ENCODE results near the gene IGHMBP2.

The IGHMBP2 gene

DNA sequence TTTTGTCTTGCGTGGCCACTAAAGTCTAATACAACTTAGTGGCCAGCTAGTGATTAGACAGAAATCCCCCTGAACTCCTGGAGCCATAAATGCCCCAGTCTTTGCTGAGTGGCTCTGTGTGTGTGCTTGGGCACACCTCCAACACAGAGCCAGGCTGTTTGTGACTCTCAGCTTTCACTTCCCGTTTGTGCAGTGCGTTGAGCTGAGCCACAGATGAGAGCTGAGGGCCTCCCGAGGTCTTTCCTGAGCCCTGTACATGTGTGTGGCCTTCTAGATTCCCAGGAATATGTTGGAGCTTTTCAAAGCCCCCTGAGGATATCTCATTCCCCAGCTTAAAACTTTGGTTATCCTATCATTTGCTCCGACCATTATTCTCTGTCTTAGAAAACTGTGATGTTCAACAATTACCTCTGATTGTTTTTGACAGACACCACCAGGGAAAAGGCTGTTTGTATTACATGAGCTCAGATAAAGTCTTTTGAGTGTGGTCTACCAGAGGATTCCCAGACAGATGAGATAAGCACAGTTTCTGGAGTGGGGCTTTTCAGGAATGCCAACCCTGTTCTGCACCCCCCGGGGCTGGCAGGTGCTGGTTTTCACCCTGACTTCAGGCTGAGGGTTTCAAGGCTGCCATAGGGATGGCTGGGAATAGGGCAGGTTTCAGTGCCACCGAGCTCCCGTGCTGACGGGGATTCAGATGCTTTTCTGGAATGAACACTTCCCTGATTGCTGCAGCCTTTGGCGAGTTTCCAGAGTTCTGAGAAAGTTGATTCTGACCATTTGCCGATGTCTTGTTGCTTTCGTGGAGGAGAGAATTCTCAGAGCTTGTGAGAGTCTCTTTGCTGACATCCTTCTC is 23.8 kb downstream of the IGHMBP2 start:
- DNase-seq (ENCODE audit: low read depth), result no peak

GRCh38 chr11:68928136-68928880 is 24.6 kb downstream of the IGHMBP2 start:
- DNase-seq (ENCODE audit: low read depth), result no peak

- no peak for DNase-seq (ENCODE audit: low read depth)
These were observed 25.4 kb downstream of the IGHMBP2 start for GRCh38 chr11:68929135-68929534.

- DNase-seq (ENCODE audit: low read depth), result no peak
These were observed 26.2 kb downstream of the IGHMBP2 start for GRCh38 chr11:68929706-68930570.

GRCh38 chr11:68930991-68931855 is 27.5 kb downstream of the IGHMBP2 start:
- DNase-seq (ENCODE audit: low read depth), result no peak

DNA sequence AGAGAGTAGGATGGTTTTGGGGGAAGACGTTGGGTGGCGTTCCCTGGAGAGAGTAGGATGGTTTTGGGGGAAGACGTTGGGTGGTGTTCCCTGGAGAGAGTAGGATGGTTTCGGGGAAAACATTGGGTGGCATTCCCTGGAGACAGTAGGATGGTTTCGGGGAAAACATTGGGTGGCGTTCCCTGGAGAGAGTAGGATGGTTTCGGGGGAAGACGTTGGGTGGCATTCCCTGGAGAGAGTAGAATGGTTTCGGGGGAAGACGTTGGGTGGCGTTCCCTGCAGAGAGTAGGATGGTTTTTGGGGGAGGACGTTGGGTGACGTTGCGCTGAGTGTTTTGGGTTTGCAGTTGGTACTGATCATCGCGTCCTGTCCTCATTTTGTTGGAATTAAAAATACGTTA is 28.2 kb downstream of the IGHMBP2 start:
- DNase-seq (ENCODE audit: low read depth), result no peak

GRCh38 chr11:68932358-68932757 is 28.7 kb downstream of the IGHMBP2 start:
- DNase-seq (ENCODE audit: low read depth), result no peak

DNA sequence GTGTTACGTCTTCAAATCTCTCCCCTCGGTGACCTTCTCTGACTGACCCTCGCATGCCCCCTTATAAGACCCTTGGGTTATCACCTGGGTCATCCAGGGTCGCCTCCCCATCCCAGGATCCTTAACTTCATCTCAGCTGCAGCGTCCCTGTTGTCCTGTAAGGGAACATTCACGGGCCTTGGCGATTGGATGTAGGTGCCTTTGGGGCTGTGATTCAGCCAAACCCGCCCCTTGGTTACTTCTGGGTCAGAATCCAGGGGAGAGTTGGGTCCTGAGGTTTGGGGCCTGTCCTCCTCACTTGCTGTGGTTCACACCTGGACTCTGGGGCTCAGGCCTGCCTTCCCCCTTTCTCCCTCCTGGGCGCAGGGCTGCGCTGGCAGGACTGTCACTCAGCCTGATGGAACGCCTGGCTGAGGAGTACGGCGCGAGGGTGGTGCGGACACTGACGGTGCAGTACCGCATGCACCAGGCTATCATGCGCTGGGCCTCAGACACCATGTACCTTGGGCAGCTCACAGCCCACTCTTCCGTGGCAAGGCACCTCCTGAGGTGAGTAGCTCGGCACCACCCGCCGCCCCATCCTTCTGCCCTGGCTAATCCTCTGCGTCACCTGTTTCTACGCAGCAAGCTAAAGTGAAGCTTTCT is 29.4 kb downstream of the IGHMBP2 start:
- no peak for DNase-seq (ENCODE audit: low read depth)

GRCh38 chr11:68933605-68934320 is 30.1 kb downstream of the IGHMBP2 start:
- DNase-seq (ENCODE audit: low read depth), result no peak

DNA sequence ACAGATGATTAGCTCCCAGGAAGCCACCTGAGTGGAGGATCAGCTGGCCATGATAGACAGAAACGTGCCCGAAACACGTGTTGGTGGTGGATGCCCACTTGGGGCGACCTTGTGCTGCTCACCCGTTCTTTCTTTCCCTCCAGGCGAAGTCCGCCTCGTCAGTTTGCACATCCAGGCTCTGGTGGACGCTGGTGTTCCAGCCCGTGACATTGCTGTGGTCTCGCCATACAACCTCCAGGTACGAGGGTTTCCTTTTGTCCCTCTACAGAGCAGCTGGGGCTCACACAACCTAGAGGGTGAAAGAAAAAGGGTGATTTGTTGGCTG is 30.6 kb downstream of the IGHMBP2 start:
- no peak for DNase-seq (ENCODE audit: low read depth)

GRCh38 chr11:68934666-68935065 is 31.0 kb downstream of the IGHMBP2 start:
- no peak for DNase-seq (ENCODE audit: low read depth)

GRCh38 chr11:68935066-68935465 is 31.4 kb downstream of the IGHMBP2 start:
- no peak for DNase-seq (ENCODE audit: low read depth)

DNA sequence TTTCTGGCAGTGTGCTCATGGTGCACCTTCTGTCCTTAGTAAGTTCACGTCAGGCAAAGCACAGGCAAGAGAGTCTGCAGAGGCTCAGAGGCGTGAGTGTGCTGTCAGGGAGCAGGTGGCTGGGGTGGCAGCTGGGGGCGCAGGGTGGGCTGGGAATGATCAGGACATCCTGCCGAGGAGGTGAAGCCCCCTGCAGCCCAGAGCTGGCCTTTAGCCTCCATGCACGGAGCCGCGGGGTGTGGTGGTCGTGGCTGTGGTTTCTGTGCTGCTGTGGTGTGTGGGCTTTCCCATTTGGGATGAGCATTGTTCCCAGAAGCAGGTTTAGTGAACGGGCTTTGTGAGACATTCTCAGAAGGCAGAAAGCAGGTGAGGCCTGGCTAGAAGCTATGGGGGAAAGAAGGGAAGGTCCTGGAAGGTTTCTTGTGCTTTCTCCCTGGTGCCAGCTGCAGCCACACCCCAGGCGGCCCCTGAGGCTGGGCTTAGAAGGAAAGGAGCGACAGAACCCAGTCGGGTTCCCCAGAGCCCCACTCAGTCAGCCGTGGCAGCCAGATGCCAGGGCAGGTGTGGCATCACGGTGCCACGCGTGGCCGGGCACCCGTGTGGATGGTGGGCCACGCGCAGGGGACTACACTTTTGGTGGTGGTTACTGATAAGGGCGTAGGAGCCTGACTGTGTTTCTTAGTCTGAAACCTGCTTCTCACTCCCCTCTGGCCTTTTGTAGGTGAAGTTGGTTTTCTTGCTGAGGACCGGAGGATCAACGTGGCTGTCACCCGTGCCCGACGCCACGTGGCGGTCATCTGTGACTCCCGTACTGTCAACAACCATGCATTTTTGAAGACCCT is 32.0 kb downstream of the IGHMBP2 start:
- DNase-seq (ENCODE audit: low read depth), result no peak

- no peak for DNase-seq (ENCODE audit: low read depth)
These were observed 32.6 kb downstream of the IGHMBP2 start for GRCh38 chr11:68936358-68936636.

- no peak for DNase-seq (ENCODE audit: low read depth)
These were observed 33.3 kb downstream of the IGHMBP2 start for GRCh38 chr11:68936676-68937620.

DNA sequence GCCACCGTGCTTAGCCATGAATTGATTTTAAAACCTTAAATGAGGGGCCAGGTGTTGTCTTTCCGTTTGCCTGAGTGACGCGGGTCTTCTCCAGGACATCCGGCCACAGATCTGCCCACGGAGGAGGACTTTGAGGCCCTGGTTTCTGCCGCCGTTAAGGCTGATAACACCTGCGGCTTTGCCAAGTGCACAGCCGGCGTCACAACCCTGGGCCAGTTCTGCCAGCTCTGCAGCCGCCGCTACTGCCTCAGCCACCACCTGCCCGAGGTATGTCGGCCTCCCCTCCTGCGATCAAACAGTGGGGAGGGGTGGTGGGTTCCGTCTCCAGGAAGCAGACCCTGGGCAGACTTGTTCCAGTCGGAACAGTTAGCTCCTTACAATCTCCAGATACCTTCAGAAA is 34.4 kb downstream of the IGHMBP2 start:
- no peak for DNase-seq (ENCODE audit: low read depth)

DNA sequence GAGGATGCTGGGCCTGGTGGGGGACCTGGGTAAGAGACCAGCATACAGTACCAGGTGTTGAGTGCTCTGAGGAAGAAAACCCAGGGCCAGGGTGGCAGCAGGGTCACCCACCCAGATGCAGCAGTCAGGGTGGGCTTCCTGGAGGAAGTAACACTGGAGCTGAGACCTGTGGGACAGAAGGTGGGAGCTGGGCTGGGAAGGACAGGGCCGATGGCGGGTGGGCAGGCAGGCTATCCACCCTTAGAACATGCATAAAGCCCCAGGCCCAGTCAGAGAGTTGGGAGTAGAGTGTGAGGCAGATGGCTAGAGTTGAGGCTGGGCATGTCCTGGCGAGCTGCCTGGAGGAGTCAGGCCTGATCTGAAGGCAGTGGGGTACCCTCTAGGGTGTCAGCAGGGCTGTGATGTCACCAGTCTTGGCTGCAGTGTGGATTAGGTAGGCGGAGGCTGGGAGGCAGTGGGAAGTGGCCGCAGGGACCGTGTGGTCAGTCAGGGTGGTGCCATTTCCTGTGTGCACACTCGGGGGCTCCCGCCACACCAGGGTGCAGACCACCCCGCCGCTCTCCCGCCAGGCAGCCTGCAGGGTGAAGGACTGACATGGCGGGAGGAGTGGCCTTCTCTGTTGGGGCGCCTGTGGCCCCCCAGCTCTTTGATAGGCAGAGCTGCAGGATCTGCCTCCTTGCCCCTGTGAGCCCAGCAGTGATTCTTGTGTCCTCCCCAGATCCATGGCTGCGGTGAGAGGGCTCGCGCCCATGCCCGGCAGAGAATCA is 35.3 kb downstream of the IGHMBP2 start:
- DNase-seq (ENCODE audit: low read depth), result no peak
